Left lung (tissue), 10 donors: Measurements from ENCODE around the gene EIF2B1. TPM values are rescaled to one million over a fixed set of nuclear protein-coding genes. Genes with fewer than 3 reads are reported as not detected.

Experiments
- ATAC-seq: fragments of 200-7000 bp; cut with Tn5 transposase; one replicate; pipeline ENCODE4 v1.9.1; 2020; ENCODE audit warnings: moderate library complexity
- DNase-seq, 4 donors: peaks; one replicate each; pipeline ENCODE4 v3.0.0-alpha.2; 2013 to 2020
- H3K27ac ChIP-seq, 2 donors: fragments of 200-600 bp; sonication (generic) in 1 of 2; one replicate each; pipeline versions ENCODE4 v1.5.0 to v1.8.0; 2020 to 2021
- H3K27me3 ChIP-seq, 2 donors: fragments of 200-600 bp; sonication (generic) in 1 of 2; one replicate each; pipeline versions ENCODE4 v1.5.0 to v1.8.0; 2020 to 2021
- H3K36me3 ChIP-seq, 2 donors: fragments of 200-600 bp; sonication (generic) in 1 of 2; one replicate each; pipeline versions ENCODE4 v1.5.0 to v1.8.0; 2020 to 2021
- H3K4me1 ChIP-seq, 2 donors: fragments of 200-600 bp; one replicate each; pipeline ENCODE4 v1.8.0; 2021
- H3K4me3 ChIP-seq, 2 donors: fragments of 200-600 bp; sonication (generic) in 1 of 2; one replicate each; pipeline versions ENCODE4 v1.5.0 to v1.8.0; 2020 to 2021; ENCODE audit warnings: mild to moderate bottlenecking in 1 of 2
- H3K9me3 ChIP-seq, 2 donors: fragments of 200-600 bp; sonication (generic) in 1 of 2; one replicate each; pipeline versions ENCODE4 v1.5.0 to v1.8.0; 2020 to 2021
- intact Hi-C, 2 donors: fragments of 100-400 bp; cut with DNase I; formaldehyde crosslinking; loops; one replicate each; pipeline versions ENCODE4 v1.11.2 to v1.14.2; 2022
- polyA plus RNA-seq, 6 donors: library from polyadenylated mRNA; unstranded; fragments of 120-200 nt; gene quantifications; one replicate each; pipeline ENCODE4 v1.2.1, GENCODE V29; 2013; ENCODE audit not compliant: insufficient read length in 6 of 6
- total RNA-seq, 2 donors: library from RNA; stranded (reverse); fragmentation: NEBNext Ultra II Directional; extraction: Animal tissue kit (Norgen Biotek cat#: 25700); gene quantifications; one replicate each; pipeline ENCODE4 v1.2.1, GENCODE V29; 2021
- TF ChIP-seq, protein P1 (sequence below), 2 donors: fragments of 200-600 bp; sonication (generic) in 1 of 2; IDR thresholded peaks; one replicate each; pipeline versions ENCODE4 v1.5.0 to v1.8.0; 2021; ENCODE audit warnings: antibody characterized with exemption in 2 of 2
- donor health status: DM: no; HTN: yes; CAD: no.
- donor health status: DM: no; HTN: no; CAD: no.

The EIF2B1 gene
- total and polyA plus RNA-seq, 8 donors = 40.7 to 73.4 (median 66.8) TPM

DNA sequence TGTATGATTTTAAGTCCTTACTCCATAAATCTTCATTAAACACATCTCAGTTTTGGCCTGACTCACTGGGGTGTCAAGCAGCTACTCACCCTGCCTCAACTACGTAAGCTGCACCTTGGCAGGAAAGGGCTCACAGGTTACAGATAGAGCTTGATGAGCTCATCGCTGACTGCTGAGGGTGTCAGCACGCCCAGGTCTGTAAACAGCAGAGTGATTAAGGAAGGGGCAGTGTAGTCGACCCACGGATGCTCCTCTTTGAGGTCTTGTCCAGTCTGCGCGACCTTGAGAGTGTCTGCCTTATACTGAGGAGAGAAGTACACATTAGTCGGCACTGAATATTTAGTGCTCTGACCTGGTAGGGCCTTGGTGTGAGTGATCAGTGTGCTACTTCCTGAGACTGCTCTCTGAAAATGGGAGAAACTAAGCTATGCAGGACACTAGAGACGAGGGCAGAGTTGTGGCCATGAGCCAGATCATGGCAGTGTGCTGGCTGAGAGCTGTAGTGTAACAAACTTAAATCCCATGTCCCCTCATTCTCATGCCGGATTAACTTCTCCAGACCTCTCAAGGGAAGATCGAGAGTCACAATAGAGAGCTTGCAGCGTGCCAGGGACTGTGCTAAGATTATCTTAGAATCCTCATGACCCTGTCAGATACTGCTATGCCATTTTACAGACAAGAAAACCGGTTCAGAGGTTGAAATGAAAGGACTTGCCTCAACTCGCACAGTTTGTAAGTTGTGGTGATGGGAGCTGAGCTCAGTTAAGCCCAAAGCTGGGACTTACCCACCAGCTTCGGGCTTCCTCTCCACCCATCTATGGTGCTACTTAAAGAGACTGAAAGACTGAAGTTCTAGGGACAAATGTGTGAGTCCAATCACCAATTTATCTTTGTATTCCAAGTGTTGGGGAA, 11.6 kb downstream of the EIF2B1 start:
- Histone ChIP-seq H3K4me1 (no peaks in the 10 kb centered on the region), H3K27me3 (no peaks in the 10 kb centered on the region), H3K4me3 (no peak overlapping the region), H3K27ac (no peak overlapping the region), H3K9me3 (no peaks in the 10 kb centered on the region), H3K36me3 (peaks cover 0 to 100% of the 10 kb centered on the region in 2 donors)
- DNase-seq (no peak), ATAC-seq (no peak)
- intact Hi-C loops = no loop called here
- TF ChIP-seq, protein P1, sequence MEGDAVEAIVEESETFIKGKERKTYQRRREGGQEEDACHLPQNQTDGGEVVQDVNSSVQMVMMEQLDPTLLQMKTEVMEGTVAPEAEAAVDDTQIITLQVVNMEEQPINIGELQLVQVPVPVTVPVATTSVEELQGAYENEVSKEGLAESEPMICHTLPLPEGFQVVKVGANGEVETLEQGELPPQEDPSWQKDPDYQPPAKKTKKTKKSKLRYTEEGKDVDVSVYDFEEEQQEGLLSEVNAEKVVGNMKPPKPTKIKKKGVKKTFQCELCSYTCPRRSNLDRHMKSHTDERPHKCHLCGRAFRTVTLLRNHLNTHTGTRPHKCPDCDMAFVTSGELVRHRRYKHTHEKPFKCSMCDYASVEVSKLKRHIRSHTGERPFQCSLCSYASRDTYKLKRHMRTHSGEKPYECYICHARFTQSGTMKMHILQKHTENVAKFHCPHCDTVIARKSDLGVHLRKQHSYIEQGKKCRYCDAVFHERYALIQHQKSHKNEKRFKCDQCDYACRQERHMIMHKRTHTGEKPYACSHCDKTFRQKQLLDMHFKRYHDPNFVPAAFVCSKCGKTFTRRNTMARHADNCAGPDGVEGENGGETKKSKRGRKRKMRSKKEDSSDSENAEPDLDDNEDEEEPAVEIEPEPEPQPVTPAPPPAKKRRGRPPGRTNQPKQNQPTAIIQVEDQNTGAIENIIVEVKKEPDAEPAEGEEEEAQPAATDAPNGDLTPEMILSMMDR (IDR thresholded peaks at IDR 0.05) = no peak

- DNase-seq = no peak
- TF ChIP-seq, protein P1 (IDR thresholded peaks at IDR 0.05) = no peak
- no peaks in the 10 kb centered on the region for H3K27me3 ChIP-seq
- intact Hi-C loops = no loop called here
- no peak overlapping the region for H3K4me3 ChIP-seq
- no peak for ATAC-seq
- peaks cover 0 to 100% of the 10 kb centered on the region in 2 donors for H3K36me3 ChIP-seq
- H3K27ac ChIP-seq = no peak overlapping the region
- H3K4me1 ChIP-seq = no peaks in the 10 kb centered on the region
- H3K9me3 ChIP-seq = no peaks in the 10 kb centered on the region
These were observed 12.4 kb downstream of the EIF2B1 start for GRCh38 chr12:123621101-123621500.

DNA sequence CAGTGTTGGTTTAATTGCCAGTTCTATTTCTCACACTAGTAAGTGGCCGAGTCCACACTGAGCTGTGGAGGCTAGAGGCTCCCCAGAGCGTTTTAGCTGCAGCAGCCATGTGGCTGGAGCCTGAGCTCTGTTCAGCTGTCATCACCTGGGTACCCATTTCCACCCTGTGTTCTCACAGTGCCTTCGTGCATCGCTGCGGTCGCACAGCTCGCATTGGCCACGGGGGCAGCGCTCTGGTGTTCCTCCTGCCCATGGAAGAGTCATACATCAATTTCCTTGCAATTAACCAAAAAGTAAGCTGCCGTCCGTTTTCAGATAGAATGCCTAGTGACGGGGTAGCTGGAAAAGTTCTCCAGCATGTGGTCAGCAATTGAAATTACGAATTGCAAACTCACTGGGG, 15.9 kb downstream of the EIF2B1 start:
- intact Hi-C loops = no loop called here
- no peak for ATAC-seq
- TF ChIP-seq, protein P1 (IDR thresholded peaks at IDR 0.05) = no peak
- Histone ChIP-seq H3K27me3 (no peaks in the 10 kb centered on the region), H3K27ac (no peak overlapping the region), H3K36me3 (peaks cover 0 to 100% of the 10 kb centered on the region in 2 donors), H3K9me3 (no peaks in the 10 kb centered on the region), H3K4me3 (no peak overlapping the region), H3K4me1 (no peaks in the 10 kb centered on the region)
- DNase-seq = no peak

DNA sequence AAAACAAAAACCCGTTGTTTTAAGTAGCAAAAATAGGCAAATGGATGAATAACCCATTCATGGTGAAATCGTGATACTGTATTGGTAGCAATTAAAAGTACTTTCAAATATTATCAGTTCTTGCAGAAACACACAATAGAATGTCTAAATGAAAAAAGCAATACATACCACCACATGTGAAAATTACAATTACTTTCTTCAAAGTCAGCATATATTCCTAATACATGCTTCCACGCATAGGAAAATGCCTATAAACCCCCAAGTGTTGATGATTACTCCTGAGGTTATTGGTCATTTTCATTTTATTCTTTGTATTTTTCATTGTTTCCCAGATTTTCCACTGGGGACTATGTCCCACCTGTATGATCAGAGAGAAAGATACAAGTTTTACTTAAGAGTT, 16.3 kb downstream of the EIF2B1 start:
- H3K4me1 ChIP-seq = no peaks in the 10 kb centered on the region
- H3K9me3 ChIP-seq = no peaks in the 10 kb centered on the region
- TF ChIP-seq, protein P1 (IDR thresholded peaks at IDR 0.05) = no peak
- intact Hi-C loops = no loop called here
- peaks cover 0 to 100% of the 10 kb centered on the region in 2 donors for H3K36me3 ChIP-seq
- H3K27me3 ChIP-seq = no peaks in the 10 kb centered on the region
- no peak overlapping the region for H3K27ac ChIP-seq
- no peak overlapping the region for H3K4me3 ChIP-seq
- ATAC-seq = no peak
- DNase-seq = no peak

DNA sequence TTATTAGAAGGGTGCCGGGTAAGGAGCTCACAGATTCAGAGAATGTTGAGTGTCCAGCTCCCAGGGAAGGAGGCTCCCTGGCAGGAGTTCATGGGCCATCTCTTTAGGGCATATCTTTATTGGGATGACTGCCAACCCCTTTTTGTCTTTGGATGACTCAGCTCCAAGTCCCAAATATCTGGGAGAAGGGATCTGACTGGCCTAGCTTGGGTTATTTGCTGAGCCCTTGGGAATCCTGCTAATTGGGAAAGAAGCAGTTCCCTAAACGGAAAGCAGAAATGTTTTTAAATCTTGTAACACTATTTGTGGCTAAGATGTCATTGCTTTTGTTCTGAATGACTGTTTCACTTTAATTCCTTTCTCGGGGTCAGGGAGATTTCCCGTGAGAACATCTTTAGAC, 19.0 kb downstream of the EIF2B1 start:
- TF ChIP-seq, protein P1 (IDR thresholded peaks at IDR 0.05) = no peak
- no peak overlapping the region for H3K4me3 ChIP-seq
- intact Hi-C loops = no loop called here
- no peak for DNase-seq
- H3K27ac ChIP-seq = no peak overlapping the region
- peaks cover 0 to 100% of the 10 kb centered on the region in 2 donors for H3K36me3 ChIP-seq
- H3K4me1 ChIP-seq = no peaks in the 10 kb centered on the region
- H3K9me3 ChIP-seq = no peaks in the 10 kb centered on the region
- H3K27me3 ChIP-seq = no peaks in the 10 kb centered on the region
- no peak for ATAC-seq
